Globus pallidus (tissue), 1 donor: ENCODE measurements around the gene LSM14B.
"Not testable (repeated sequence)": the region's sequence is repeated elsewhere in the genome, so short reads cannot be mapped to it uniquely, and the experiment has no call there.

ENCODE experiments used
- DNase-seq: peaks from one replicate; pipeline ENCODE4 v3.0.0-alpha.2; 2015; ENCODE audit warnings: low spot score

Gene LSM14B

DNA sequence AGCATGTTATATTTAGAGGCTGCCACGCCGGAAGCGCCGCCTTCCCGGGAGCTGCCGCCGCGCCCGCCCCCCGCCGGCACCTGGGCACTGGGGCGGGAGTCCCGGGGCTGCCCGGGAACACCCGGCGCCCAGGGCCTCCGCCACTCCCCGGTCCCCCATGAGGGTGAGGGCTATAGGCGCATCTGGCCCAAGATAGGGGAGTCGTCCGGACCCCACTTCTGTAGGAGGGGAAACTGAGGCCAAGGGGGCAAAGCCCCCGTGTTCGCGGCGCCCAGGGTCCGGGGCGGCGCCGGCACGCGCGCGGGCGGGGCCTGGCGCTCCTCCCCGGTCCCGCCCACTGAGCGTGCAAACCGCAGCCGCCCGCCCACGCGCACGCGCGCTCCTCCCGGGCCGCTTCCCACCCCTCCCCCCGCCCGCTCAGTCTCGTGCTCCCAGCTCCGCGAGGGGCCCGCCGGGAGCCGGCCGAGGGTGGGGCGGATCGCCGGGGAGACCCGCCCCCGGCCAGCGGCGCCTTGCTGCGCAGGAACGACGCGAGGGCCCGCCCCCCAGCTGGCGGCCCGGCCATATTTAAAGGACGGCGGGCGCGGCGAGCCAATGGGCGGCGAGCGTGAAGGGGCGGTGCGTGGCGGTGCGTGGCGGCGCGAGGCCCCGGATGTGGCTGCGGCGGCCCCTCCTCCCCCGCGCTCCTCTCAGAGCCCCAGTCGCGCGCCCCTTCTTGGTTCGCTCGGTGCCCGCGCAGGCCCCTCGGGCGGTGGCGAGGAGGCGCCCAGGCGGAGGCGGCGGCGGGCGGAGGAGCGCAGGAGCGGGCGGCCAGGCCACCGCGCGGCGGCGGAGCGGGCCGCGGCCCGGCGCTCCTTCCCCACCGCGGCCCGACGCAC is at the start of gene LSM14B:
TSS of gene LSM14B (plus strand) at position 700 of the 878 bp plus-strand sequence. CDS start 192 bp downstream, outside the sequence.
- peak; percentile 97 for DNase-seq

DNA sequence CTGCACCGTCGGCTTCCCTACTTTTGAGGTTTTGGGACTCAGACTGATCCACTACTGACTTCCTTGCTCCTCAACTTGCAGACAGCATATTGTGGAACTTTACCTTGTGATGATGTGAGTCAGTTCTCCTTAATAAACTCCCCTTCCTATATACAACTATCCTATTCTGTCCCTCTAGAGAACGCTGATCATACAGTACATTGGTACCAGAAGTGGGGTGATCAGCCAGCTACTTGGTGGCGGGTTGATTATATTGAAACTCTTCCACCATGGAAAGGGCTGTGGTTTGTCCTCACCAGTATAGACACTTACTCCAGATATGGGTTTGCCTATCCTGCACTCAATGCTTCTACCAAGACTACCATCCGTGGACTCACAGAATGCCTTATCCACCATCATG is 49.0 kb upstream of the LSM14B start:
- DNase-seq: no peak

DNA sequence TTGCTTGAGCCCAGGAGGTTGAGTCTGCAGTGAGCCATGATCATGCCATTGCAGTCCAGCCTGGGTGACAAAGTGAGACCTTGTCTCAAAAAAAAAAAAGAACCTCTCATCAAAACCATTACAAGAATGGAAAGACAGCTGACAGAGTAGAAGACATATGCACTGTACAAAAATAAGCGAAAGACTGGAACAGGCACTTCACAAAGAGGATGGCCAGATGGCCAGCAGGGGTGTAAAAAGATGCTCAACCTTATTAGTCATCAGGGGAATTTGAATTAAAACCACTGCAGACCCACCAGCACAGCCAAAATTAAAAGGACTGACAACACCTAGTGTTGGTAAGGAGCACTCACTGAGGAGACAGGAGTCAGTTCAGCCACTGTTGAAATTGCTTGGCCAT is 43.1 kb upstream of the LSM14B start:
- no peak for DNase-seq

DNA sequence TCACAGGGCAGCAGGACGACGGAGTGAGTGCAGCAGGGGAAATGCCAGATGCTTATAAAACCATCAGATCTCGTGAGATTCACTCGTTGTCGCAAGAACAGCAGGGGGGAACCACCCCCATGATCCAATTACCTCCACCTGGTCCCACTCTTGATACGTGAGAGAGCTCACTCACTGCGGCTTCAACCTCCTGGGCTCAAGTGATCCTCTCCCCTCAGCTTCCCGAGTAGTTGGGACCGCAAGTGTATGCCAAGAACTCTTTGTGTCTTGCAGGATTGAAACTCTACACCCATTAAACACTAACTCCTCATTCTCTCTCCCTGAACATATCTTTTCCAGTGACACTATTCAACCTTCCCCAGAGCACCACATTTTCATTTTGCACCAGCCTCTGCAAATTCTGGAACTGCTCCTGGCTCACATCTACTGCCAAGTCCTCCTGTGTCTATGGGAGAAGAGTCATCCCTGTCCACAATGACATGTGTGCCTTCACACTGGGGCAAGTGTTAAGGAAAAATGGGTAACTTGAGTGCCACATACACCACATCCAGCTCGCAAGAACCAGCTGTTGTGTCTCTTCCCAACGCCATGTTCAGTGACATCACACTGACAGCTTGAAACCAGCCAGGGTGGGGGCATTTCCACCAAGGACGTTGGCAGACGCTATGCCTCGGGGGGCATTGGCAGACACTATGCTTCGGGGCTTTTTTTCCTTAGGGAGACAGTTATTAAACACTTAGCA is 41.9 kb upstream of the LSM14B start:
- no peak for DNase-seq

DNA sequence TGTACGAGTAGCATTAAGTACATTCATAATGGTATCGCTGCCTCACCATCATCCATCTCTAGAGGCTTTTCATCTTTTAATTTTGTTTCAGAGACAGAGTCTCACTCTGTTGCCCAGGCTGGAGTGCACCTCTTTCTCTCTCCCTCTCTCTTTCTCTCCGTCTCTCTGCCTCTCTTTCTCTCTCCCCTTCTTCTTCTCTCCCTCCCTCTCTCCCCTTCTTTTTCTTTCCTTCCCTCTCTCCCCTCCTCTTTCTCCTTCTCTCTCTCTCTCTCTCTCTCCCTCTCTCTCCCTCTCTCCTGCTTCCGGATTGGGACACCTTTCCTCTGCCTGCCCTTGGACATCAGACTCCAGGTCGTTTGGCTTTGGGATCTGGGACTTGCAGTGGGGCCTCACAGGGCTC is 39.0 kb upstream of the LSM14B start:
- no peak for DNase-seq

DNA sequence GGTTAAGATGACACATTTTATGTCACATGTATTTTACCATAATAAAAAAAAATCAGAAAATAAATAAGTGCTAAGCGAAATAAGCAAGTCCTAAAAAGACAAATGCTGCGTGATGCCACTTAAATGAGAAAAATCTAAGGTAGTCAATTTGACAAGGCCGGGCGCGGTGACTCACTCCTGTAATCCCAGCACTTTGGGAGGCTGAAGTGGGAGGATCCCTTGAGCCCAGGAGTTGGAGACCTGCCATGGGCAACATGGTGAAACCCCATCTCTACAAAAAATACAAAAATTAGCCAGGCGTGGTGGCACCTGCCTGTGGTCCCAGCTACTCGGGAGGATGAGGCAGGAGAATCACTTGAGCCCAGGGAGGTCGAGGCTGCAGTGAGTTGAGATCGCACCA is 38.1 kb upstream of the LSM14B start:
- DNase-seq: not testable (repeated sequence)

DNA sequence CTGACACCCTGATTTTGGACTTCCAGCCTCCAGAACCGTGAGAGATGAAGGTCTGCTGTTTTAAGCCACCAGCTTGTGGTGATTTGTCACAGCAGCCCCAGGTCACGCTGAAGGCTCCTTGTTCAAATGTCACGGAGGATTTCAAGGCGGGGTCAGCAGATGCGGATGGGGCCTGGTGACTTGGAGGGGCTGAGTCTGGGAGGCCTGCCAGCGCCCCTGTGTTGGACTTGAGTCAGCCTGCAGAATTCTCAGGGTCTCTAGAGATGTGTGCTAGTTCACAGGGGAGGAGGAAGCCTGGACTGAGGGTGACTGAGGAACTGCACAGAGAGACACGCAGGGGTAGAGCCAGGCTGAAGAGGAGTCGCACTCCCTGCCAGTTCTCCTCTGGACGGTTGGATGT is 37.1 kb upstream of the LSM14B start:
- DNase-seq: no peak

DNA sequence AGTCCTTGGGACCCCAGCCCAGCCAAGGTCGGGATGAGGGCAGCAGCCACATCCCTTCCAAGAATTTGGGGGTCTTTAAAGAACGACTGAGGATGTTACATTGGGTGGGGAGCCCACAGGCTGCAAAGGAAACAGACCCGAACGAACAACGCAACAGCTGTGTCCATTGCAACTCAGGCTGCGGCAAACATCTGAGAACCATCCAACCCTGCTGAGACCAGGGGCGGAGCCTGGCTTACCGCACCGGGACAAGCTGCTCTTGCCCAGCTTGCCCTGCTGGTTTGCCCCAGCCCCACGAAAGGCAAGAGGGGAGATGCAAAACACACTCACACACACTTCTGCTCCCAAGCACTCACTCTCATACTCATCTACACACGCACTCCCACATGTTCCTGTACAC is 35.0 kb upstream of the LSM14B start:
- no peak for DNase-seq

DNA sequence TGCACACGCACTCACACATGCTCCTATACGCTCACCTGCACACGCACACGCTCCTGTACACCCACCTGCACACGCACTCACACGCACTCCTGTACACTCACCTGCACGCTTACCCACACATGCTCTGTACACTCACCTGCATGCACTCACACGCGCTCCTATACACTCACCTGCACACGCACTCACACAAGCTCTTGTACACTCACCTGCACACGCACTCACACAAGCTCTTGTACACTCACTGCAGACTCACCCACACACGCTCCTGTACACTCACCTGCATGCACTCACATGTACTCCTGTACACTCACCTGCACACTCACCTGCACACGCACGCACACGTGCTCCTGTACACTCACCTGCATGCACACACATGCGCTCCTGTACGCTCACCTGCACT is 34.6 kb upstream of the LSM14B start:
- DNase-seq: no peak

DNA sequence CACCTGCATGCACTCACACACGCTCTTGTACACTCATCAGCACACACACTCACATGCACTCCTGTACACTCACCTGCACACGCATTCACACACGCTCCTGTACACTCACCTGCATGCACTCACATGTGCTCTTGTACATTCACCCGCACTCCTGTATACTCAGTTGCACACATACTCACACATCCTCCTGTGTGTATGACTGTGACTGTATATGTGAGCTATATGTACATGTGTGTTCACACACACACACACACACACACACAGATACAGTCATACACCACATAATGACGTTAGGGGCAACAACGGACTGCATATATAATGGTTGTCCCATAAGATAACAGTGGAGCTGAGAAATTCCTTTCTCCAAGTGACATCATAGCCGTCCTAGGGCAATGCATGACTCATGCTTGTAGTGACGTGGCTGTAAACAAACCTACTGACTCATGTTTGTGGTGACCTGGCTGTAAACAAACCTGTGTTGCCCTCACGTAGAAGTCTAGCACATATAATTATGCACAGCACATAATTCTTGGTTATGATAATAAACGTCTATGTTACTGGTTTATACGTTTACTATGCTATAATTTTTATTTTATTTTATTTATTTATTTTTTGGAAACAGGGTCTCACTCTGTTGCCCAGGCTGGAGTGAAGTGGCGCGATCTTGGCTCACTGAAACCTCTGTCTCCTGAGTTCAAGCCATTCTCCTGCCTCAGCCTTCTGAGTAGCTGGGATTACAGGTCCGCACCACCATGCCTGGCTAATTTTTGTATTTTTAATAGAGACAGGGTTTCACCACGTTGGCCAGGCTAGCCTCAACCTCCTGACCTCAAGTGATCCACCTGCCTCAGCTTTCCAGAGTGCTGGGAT is 33.8 kb upstream of the LSM14B start:
- DNase-seq: no peak

DNA sequence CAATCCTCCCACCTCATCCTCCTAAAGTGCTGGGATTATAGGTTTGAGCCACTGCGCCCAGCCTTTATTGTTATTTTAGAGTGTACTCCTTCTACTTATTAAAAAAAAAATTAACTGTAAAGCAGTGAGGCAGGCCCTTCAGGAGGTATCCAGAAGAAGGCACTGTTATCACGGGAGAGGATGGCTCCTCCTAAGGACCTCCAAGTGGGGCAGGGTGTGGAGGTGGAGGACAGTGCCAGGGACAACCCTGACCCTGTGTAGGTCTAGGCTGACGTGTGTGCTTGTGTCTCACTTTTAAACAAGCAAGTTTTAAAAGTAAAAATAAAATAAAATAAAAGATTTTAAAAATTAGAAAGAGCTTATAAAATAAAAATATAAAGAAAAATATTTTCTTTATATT is 32.9 kb upstream of the LSM14B start:
- no peak for DNase-seq

DNA sequence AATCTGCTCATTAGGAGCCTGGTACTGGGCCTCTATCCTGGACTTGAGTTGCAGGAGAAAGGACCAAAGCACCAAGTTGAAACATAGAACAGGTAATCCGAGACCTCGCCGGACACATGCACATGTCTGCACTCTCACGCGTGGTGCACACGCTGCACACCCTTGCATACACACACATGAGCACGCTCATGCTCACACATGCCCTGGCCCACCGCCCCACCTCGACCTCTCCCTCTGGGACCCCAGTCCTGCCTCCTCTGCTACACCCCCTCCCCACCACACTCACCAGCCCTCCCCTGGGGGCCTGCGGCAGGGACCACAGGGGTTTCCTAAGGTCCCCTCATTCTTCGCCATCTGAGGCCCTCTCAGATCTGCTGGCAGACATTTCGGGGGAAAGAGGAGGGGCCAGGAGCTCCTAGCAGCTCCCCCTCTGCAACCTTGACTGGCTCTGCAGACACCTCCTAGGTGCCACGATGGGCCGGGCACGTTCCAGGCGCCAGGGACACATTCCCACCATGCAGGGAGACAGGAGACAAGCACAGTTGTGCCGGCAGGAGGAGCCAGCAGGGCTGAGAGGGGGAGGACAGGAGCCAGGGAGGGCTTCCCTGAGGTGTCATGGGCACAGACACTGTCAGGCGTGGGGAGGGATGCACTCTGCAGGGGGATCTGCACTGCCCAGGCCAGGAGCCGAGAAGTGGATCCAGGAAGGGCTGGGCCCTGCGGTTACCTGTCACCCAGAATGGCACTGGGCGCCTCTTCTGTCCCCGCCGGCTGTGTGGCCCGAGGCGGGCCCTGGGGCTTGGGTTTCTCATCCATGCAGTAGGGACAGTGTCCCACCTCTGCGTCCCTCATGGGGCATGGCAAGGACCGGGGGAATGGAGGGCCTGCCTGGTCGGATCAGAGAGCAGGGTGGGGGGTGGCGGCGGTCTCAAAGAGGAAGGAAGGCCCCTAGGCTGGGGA is 25.6 kb upstream of the LSM14B start:
- DNase-seq: no peak

DNA sequence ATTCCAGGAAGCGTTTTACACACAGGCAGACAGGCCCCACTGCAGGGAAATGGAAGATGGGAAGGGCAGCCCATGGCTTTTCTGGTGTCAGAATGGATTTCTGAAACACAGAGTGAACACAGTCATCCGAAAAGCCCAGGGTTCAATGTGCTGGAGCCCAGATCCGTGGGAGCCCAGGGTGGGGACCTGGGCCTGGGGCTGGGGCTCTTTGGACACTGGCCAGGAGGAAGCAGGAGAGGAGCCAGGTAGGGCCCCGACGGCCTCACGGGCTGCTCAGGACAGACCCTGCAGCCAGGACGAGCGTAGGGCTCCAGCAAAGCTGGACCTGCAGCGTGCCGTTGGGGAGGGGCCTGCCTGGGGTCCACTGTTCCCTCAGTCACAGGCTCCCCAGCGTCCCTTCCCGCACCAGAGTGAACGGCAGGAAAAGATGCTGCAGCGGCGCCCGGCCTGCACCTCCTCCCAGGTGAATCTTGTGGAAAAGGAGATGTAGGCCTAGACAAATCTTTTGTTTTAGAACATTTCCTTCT is 24.3 kb upstream of the LSM14B start:
- no peak for DNase-seq

DNA sequence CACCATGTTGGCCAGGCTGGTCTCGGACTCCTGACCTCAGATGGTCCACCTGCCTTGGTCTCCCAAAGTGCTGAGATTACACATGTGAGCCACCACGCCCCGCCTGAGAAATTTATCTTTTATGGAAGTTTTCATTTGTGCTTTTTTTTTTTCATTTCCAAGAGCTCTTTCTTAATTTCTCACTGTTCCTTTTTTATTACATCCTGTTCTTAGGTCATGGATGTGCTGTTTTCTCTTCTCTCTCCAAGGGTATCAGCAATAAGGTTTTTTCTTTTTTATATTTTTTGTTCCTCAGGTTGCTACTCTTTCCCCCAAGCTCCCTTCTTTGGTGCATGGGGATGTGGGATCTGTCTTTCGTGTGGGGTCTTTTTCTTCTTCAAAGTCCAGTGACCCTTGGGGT is 21.2 kb upstream of the LSM14B start:
- no peak for DNase-seq

DNA sequence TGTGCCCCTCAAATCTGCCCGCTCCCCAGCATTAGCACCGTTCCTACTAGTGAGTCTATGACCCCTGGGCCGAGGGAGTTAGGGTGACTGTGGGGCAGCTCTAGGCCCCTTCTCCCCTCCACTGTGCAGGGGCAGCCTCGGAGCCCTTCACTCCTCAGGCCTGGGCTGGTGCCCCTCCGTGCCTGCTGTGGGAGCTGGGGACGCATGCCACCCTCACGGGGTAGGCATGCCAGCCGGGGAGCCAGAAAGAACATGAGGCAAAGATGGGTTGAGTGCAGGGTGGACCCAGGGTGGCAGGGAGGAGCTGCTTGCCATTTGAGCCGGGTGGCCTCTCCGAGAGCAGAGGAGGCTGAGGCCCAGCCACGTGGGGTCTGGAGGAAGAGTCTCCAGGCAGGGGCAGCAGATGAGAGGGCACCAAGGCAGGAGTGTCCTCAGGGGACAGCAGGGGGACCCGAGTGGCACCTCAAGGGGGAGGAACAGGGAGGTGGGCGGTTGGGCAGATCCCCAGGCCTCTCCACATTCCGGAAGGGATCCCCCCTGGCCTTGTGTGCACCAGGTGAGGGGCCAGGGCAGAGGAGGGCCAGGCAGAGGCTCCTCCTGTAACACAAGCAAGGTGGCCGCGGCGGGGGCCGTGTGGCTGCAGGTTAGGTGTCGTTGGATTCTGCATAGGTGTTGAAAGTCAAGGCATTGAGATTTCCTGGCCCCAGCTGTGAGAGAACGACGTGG is 18.6 kb upstream of the LSM14B start:
- no peak for DNase-seq

DNA sequence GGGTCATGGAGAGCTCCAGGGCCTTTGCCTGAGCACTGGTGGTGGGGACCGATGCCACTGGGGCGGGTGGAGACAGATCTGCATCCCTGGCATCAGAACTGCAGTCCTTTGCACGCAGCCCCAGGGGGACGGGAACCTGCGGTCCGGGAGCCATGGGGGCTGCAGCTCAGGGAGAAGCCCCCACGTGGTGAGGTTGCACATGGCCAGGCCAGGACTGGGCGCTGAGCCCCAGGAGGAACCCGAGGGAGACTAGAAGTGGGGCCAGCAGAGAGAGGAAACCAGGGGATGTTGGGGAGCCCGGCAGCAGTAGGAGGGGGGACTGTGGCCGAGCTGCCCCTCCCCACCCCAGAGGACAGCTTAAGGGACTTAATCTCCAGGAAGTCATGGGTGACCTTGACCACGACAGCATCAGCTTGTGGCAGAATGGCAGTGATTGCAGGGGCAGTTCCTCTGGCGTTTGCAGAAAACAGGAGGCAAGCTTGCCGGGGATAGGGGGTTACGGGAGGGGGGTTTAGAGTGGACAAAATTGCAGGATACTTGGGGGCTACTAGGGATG is 18.0 kb upstream of the LSM14B start:
- DNase-seq: no peak

DNA sequence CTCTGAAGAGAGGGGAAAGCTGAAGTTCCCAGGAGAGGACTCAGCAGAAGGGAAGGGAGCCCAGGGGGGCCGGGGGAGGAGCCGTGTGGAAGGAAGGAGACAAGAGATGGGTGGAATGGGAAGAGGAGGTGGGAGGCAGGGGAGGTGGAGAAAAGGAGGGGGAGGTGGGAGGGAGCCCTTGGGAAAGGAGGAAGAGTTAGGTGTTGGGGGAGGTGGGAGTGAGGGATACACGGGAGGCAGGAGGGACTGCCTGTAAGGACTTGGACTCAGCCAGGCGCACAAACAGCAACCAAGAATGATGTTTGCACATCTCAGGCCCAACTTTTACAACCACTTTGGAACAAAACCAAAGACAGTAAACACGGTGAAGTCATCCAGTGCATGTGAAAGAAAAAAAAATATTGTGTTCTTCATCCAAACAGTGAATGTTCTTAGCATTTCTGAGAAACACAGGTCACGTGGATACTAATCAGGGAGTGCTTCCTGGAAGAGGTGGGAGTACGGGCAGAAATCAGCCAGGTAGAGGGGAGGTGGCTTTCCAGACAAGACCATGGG is 17.4 kb upstream of the LSM14B start:
- no peak for DNase-seq

DNA sequence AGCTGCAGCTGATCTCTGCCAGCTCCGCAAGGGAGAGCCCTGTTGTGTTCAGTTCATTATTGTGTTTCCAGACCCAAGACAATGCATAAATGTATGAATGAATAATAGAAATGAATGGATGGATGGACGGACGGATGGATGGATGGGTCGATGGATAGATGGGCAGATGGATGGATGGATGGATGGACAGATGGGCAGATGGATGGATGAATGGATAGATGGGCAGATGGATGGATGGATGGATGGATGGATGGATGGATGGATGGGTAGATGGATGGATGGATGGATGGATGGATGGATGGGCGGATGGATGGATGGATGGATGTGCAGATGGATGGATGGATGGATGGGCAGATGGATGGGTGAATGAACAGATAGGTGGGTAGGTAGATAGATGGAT is 16.7 kb upstream of the LSM14B start:
- DNase-seq: no peak

DNA sequence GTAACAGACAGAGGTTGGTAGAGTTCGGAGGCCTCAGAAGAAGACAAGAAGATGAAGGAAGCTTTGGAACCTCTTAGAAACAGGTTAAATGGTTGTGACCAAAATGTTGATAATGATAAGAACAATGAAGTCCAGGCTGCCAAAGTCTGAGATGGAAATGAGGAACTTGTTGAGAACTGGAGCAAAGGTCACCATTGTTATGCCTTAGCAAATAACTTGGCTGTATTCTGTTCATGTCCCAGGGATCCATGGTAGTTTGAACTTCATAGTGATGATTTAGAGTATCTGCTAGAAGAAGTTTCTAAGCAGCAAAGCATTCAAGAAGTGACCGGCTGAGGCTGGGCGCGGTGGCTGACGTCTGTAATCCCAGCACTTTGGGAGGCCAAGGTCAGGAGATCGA is 11.1 kb upstream of the LSM14B start:
- no peak for DNase-seq

DNA sequence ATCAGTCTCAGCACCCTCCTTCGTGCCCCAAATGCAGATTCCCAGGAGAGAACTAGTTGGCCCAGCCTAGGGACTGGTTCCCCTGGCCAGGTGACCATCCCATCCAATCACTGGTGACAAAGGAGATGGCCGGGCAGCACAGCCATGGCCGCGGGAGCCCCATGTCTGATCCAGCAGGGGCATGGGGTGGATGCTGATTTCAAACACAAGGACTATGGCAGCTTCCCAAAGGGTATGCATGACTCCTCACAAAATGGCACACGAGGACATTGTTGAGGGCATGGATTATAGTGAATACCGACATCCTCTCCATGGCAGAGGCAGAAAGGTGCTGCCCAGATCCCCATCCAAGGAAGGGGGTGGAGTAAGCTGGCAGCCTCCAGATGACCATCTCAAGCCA is 9.9 kb upstream of the LSM14B start:
- no peak for DNase-seq
